Gastrocnemius medialis (tissue), 4 donors: ENCODE results near the gene COL2A1. TPM values are rescaled to one million over a fixed set of nuclear protein-coding genes. Genes with fewer than 3 reads are reported as not detected.

Experiments
- ATAC-seq, 2 donors: fragments of 150-250 bp; one replicate each; pipeline ENCODE4 v1.9.1; 2016
- DNase-seq, 2 donors: peaks; one replicate each; pipeline ENCODE4 v3.0.0-alpha.2; 2019
- H3K27ac ChIP-seq, 4 donors: fragments of 200-600 bp; sonication (generic); 1 replicate in 1 of 4; 2 replicates in 3 of 4; pipeline ENCODE4 v1.5.1; 2016 to 2018; ENCODE audit warnings: mild to moderate bottlenecking in 2 of 4, moderate library complexity in 1 of 4
- H3K27me3 ChIP-seq, 3 donors: fragments of 200-600 bp; sonication (generic) in 2 of 3; 1 replicate in 1 of 3; 2 replicates in 2 of 3; pipeline versions ENCODE4 v1.5.1 to v1.6.0; 2016 to 2019; ENCODE audit warnings: mild to moderate bottlenecking in 1 of 3, moderate library complexity in 1 of 3
- H3K36me3 ChIP-seq, 2 donors: fragments of 200-600 bp; sonication (generic) in 1 of 2; one replicate each; pipeline ENCODE4 v1.5.1; 2017 to 2018
- H3K4me1 ChIP-seq, 2 donors: fragments of 200-600 bp; sonication (generic) in 1 of 2; one replicate each; pipeline ENCODE4 v1.5.1; 2016 to 2017; ENCODE audit warnings: mild to moderate bottlenecking in 2 of 2
- H3K4me3 ChIP-seq, 4 donors: fragments of 200-600 bp; sonication (generic) in 3 of 4; 1 replicate in 1 of 4; 2 replicates in 3 of 4; pipeline ENCODE4 v1.5.1; 2016 to 2019; ENCODE audit warnings: mild to moderate bottlenecking in 2 of 4
- H3K9me3 ChIP-seq, 3 donors: fragments of 200-600 bp; sonication (generic) in 2 of 3; 1 replicate in 1 of 3; 2 replicates in 2 of 3; pipeline ENCODE4 v1.5.1; 2016 to 2019
- POLR2A ChIP-seq, 2 donors: fragments of 450-650 bp; IDR thresholded peaks; one replicate each; pipeline ENCODE4 v1.6.1; 2017; ENCODE audit warnings: antibody characterized with exemption in 2 of 2, mild to moderate bottlenecking in 2 of 2, moderate library complexity in 2 of 2
- in situ Hi-C, 4 donors: fragments of 200-750 bp; cut with MboI; loops; one replicate each; pipeline versions ENCODE4 v1.15.0 to v1.8.0; 2017; ENCODE audit warnings: low sequenced_read_pairs in 4 of 4
- intact Hi-C: fragments of 100-400 bp; cut with DNase I; formaldehyde crosslinking; loops from one replicate; pipeline ENCODE4 v1.15.1; 2023; ENCODE audit warnings: low total_unique reads
- total RNA-seq, 4 donors: library from RNA; depleted of rRNA; stranded (reverse); fragments of >200 nt; gene quantifications; one replicate each; pipeline versions ENCODE4 v1.1.0 to v1.2.3, GENCODE V29; 2016
- TF ChIP-seq, protein P1 (sequence below), 5 experiments: fragments of 450-650 bp in 3 of 5; fragments of 200-600 bp in 2 of 5; sonication (generic) in 2 of 5; IDR thresholded peaks in 4 of 5; conservative IDR thresholded peaks in 1 of 5; 1 replicate in 4 of 5; 2 replicates in 1 of 5; pipeline ENCODE4 v1.5.1; 2016 to 2019; ENCODE audit warnings: antibody characterized with exemption in 5 of 5, mild to moderate bottlenecking in 3 of 5, moderate library complexity in 3 of 5

The COL2A1 gene
- total RNA-seq, 4 donors from 2014 or later, result not detected

DNA sequence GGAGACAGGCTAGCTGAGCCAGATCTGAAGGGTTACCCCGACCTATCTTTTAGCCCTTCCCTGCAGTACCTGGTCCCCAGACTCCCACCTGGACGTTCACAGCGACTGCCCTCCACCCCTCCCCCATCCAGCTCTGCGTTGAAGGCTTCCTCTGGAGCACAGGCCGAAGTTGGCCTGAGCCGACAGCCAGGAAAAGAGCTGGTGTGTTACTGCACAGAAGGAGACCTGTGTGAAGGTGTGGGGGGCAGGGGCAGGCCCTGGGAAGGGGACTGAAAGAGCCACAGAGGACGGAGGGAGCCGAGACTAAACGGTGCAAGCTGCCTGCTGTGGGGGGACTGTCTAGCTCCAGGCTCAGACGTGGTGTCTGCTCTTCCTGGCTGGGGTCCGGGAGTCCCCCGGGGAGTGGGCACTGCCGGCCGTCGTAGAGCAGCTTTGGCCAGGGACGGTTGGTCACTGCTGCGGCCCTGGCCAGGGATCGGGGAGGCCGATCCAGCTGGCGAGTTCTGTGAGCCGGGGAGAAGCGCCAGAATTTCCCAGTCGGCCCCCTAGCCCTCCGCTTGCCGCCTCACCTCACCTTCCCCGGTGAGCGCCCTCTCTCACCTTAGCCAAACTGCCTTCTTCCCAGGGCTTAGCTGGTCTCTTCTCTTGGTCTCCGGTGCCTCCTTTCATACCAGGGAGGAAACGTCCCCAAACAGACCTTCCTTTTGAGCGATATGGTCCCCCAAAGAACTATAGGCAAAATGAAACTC is 899 bp upstream of the COL2A1 start:
- no peak for TF ChIP-seq POLR2A (IDR thresholded peaks at IDR 0.05)
- TF ChIP-seq, protein P1, sequence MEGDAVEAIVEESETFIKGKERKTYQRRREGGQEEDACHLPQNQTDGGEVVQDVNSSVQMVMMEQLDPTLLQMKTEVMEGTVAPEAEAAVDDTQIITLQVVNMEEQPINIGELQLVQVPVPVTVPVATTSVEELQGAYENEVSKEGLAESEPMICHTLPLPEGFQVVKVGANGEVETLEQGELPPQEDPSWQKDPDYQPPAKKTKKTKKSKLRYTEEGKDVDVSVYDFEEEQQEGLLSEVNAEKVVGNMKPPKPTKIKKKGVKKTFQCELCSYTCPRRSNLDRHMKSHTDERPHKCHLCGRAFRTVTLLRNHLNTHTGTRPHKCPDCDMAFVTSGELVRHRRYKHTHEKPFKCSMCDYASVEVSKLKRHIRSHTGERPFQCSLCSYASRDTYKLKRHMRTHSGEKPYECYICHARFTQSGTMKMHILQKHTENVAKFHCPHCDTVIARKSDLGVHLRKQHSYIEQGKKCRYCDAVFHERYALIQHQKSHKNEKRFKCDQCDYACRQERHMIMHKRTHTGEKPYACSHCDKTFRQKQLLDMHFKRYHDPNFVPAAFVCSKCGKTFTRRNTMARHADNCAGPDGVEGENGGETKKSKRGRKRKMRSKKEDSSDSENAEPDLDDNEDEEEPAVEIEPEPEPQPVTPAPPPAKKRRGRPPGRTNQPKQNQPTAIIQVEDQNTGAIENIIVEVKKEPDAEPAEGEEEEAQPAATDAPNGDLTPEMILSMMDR (IDR thresholded peaks at IDR 0.05 in 4 of 5, conservative IDR thresholded peaks at IDR 0.05 in 1 of 5), result no peak
- no peak for DNase-seq
- no peak overlapping the region for H3K27ac ChIP-seq
- intact Hi-C loops (no loop called here), in situ Hi-C loops (no loop called here)
- H3K36me3 ChIP-seq, result no peaks in the 10 kb centered on the region
- H3K9me3 ChIP-seq, result no peaks in the 10 kb centered on the region
- peaks cover 48 to 64% (median 59%) of the 10 kb centered on the region in 3 donors for H3K27me3 ChIP-seq
- H3K4me1 ChIP-seq, result peaks cover 37 to 42% of the 10 kb centered on the region in 2 donors
- H3K4me3 ChIP-seq, result peak overlapping the region in 2 of 4 donors; percentile 51 to 59
- ATAC-seq, result no peak

DNA sequence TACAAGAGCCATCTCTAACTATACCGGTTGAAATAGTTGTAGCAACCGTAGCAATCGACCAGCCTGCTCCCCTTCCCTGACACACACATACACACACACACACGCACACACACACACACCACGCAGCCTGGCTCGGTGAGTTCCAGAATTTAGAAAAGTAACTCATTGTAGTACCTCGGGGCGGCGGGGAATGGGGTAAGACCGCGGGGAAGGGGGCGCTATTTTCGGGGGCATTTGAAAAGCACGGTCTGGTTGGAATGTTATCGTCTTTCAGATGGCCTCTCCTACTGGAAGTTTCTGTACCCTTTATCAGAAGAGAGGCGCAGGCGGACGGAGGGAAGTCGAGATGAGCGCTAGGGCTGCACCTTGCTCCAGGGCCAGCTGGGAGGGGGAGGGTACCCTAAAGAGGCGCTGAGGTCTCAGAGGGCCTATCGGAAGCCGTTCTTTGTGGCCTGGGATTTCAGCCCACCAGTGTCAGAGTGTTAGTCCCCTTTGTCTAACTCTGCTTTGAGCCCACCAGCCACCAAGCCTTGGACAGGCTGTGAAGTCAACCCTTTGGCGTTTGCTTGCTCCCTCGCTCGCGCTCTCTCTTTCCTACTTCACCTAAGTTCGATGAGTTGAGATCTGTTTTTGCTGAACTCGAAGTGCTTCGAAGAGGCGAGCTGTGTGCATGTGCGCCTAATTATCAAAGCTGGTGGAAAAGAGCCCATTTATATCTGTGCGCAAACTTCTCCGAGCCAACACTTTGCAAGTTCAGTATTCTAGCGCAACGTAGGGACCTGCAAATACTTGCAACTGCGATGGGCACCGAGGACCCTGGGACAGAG is 837 bp downstream of the COL2A1 start:
- Histone ChIP-seq H3K36me3 (no peaks in the 10 kb centered on the region), H3K4me1 (peaks cover 37 to 42% of the 10 kb centered on the region in 2 donors), H3K9me3 (no peaks in the 10 kb centered on the region), H3K27ac (no peak overlapping the region), H3K4me3 (peak overlapping the region; percentile 46 to 59 (median 50)), H3K27me3 (peaks cover 48 to 66% (median 64%) of the 10 kb centered on the region in 3 donors)
- DNase-seq, result no peak
- intact Hi-C loops (no loop called here), in situ Hi-C loops (no loop called here)
- ATAC-seq, result no peak
- TF ChIP-seq, protein P1 (IDR thresholded peaks at IDR 0.05 in 4 of 5, conservative IDR thresholded peaks at IDR 0.05 in 1 of 5), result no peak
- TF ChIP-seq POLR2A (IDR thresholded peaks at IDR 0.05), result no peak

DNA sequence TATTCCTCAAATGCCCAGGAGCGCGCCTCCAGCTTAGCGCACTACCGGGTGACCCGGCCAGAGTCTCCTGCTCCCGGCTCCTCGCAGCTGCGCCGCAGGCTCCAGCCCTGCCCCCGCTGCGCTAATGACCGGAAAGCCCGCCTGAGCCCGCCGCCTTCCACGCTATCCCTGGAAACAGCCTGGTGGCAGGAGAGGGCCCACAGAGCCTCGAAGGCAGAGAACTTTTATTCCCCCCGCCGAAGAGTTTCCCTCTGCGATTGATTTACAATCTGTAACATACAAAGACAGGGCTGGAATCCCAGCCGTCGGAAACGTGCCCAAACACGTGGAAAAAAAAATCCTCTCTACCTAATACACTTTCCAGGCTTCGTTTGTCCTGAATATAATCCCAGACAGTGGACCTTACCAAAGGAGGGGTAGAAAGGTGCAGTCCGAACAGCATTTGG is 1.5 kb downstream of the COL2A1 start:
- DNase-seq (no peak), ATAC-seq (no peak)
- no peaks in the 10 kb centered on the region for H3K36me3 ChIP-seq
- H3K27me3 ChIP-seq, result peaks cover 48 to 66% (median 64%) of the 10 kb centered on the region in 3 donors
- H3K27ac ChIP-seq, result no peak overlapping the region
- intact Hi-C loops (no loop called here), in situ Hi-C loops (no loop called here)
- H3K4me1 ChIP-seq, result peaks cover 37 to 42% of the 10 kb centered on the region in 2 donors
- no peaks in the 10 kb centered on the region for H3K9me3 ChIP-seq
- peak overlapping the region; percentile 38 to 53 (median 49) for H3K4me3 ChIP-seq
- TF ChIP-seq, protein P1 (IDR thresholded peaks at IDR 0.05 in 4 of 5, conservative IDR thresholded peaks at IDR 0.05 in 1 of 5), result no peak
- no peak for TF ChIP-seq POLR2A (IDR thresholded peaks at IDR 0.05)

DNA sequence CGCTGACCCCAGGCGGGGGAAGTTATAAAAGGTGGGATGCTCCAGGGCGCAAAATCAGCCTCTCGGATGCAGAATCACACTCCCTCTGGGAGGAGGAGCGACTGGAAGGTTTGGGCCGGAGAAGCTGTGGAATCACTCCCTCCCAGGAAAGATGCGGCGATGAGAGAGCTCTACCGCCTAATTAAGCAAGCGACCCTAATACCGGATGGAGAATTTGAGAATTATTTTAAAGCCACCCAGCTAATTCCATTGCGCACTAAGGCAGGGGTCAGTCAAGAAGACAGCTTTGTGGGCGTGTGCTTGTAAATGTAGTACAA is 1.9 kb downstream of the COL2A1 start:
- H3K4me3 ChIP-seq, result peak overlapping the region; percentile 47 to 53 (median 52)
- intact Hi-C loops, result no loop called here
- H3K4me1 ChIP-seq, result peaks cover 37 to 42% of the 10 kb centered on the region in 2 donors
- H3K9me3 ChIP-seq, result no peaks in the 10 kb centered on the region
- no peaks in the 10 kb centered on the region for H3K36me3 ChIP-seq
- no peak for DNase-seq
- TF ChIP-seq, protein P1 (IDR thresholded peaks at IDR 0.05 in 4 of 5, conservative IDR thresholded peaks at IDR 0.05 in 1 of 5), result no peak
- TF ChIP-seq POLR2A (IDR thresholded peaks at IDR 0.05), result no peak
- ATAC-seq, result no peak
- in situ Hi-C loops, result no loop called here
- H3K27ac ChIP-seq, result no peak overlapping the region
- H3K27me3 ChIP-seq, result peaks cover 48 to 66% (median 63%) of the 10 kb centered on the region in 3 donors
